ENCODE measurements around the gene TMEM151A.

TMEM151A gene

DNA sequence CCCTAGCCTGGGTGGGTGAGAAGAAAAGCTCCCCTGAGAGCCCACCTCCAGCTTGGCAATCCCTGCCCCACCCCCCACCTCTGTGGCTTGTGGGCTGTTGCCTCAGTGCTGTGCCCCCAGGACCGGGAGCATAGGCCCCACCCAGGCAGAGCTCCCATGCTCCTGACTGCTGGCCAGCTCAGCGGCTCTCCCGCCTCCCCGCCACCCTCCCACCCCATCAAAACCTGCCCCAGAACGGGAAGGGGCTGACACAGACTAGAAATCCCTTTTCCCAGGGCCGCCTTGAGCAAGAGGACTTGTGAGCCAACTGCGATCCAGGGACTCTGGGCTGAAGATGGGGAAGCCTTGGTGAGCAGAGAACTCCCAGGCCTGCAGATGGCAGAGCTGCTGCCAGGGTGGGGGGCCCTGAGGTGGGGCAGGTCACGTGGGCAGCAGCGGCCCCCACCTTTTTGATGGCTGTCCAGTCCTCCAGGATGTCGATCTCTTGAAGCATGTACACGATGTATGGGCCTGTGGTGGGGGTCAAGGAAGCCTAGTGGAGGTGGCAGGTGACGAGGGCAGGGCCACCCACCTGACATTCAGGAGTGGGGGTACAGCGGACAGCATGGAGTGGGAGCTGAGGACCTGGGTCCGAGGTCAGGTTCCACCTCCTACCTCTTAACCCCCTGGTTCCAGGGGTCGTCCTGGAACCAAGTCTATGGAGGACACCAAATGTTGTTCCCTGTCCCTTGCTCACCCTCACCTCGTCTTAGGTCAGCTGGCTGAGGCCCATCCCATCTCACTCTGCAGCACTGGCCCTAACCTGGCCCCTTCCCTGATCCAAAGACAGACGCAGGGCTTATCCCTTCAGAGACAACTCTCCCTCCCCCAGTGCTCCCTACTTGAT is 46.8 kb downstream of the TMEM151A start:
- DNase-seq (ENCODE audit: extremely low spot score): no peak

DNA sequence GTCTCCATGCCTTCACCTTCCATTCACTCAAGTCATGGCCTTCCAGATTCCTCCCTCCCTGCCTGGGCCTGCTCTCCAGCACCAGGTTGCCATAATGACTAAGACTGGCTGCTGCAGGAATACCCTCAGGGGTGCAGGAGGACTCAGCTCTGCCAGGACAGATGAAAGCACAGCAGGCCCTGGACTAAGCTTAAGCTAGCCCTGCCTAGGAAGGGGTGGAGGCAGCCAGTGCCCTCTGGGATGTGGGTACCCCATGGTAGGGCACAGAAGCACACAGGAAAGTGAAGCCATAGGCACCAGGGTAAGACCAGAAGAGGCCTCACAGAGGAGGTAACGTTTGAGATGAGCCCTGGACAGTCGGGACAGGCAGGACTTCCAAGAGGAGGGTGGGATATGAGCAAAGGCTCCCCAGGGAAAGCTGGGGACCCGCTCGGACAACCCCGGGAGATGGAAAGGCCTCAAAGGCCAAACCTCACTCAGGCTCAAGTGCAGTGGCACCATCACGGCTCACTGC is 47.5 kb downstream of the TMEM151A start:
- ChIA-PET CTCF (interaction anchor here (1.0 to 2.1 kb wide), 5 partner anchors 8 to 53 kb away, joined by 3 to 15 read pairs (median 3); partner anchors contain the start of gene B4GAT1), POLR2A (no interaction called here)
- DNase-seq (ENCODE audit: extremely low spot score): no peak
- TF ChIP-seq, protein P1, sequence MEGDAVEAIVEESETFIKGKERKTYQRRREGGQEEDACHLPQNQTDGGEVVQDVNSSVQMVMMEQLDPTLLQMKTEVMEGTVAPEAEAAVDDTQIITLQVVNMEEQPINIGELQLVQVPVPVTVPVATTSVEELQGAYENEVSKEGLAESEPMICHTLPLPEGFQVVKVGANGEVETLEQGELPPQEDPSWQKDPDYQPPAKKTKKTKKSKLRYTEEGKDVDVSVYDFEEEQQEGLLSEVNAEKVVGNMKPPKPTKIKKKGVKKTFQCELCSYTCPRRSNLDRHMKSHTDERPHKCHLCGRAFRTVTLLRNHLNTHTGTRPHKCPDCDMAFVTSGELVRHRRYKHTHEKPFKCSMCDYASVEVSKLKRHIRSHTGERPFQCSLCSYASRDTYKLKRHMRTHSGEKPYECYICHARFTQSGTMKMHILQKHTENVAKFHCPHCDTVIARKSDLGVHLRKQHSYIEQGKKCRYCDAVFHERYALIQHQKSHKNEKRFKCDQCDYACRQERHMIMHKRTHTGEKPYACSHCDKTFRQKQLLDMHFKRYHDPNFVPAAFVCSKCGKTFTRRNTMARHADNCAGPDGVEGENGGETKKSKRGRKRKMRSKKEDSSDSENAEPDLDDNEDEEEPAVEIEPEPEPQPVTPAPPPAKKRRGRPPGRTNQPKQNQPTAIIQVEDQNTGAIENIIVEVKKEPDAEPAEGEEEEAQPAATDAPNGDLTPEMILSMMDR (IDR thresholded peaks at IDR 0.05; ENCODE audit: control extremely low read depth, extremely low read depth, low read depth, missing control alignments): no peak

More for the DNA sequence above, 46.8 kb downstream of the TMEM151A start:
- ChIA-PET POLR2A (no interaction called here), CTCF (interaction anchor here (0.7 to 1.8 kb wide), 10 partner anchors 9 to 70 kb away, joined by 3 to 6 read pairs (median 4); partner anchors contain the start of gene B4GAT1)
- TF ChIP-seq, protein P1 (IDR thresholded peaks at IDR 0.05; ENCODE audit: control extremely low read depth, extremely low read depth, low read depth, missing control alignments): no peak

GRCh38 chr11:66339686-66340483 is 48.2 kb downstream of the TMEM151A start:
- TF ChIP-seq, protein P1 (IDR thresholded peaks at IDR 0.05; ENCODE audit: control extremely low read depth, extremely low read depth, low read depth, missing control alignments): no peak
- CTCF ChIA-PET: interaction anchor here (1.0 to 2.1 kb wide), 5 partner anchors 7 to 54 kb away, joined by 3 to 15 read pairs (median 3); partner anchors contain the start of gene B4GAT1
- POLR2A ChIA-PET: no interaction called here
- DNase-seq (ENCODE audit: extremely low spot score): no peak

- CTCF ChIA-PET: interaction anchor here (1.3 to 2.1 kb wide), 2 partner anchors 12 to 29 kb away, joined by 3 to 15 read pairs; no protein-coding TSS in a partner anchor
- POLR2A ChIA-PET: no interaction called here
- TF ChIP-seq, protein P1 (IDR thresholded peaks at IDR 0.05; ENCODE audit: control extremely low read depth, extremely low read depth, low read depth, missing control alignments): no peak
- no peak for DNase-seq (ENCODE audit: extremely low spot score)
Measured at GRCh38 chr11:66340596-66341501, 49.2 kb downstream of the TMEM151A start.

DNA sequence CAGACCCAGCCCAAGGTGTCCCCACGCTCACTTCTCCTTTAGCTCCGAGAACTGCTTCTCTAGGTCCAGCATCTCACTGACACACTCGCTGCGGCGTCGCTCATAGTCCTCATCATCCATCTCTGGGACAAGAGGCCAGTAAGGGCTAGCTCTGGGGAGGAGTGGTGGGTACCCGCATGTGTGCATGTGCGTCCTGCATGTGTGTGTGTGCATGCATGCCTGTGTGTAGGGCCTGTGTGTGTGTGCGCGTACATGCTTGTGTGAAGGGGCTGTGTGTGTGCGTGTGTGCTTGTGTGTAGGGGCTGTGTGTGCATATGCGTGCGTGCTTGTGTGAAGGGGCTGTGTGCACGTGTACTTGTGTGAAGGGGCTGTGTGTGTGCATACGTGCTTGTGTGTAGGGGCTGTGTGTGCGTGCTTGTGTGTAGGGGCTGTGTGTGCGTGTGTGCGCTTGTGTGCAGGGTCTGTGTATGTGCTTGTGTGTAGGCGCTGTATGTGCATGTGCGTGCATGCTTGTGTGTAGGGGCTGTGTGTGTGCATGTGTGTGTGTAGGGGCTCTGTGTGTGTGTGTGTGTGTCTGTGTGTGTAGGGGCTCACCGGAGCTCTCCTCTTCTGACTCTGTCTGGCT is 49.9 kb downstream of the TMEM151A start:
- DNase-seq (ENCODE audit: extremely low spot score): no peak
- POLR2A ChIA-PET: no interaction called here
- CTCF ChIA-PET: interaction anchor here (0.9 to 5.4 kb wide), 2 partner anchors 29 to 47 kb away, joined by 3 to 37 read pairs; no protein-coding TSS in a partner anchor
- TF ChIP-seq, protein P1 (IDR thresholded peaks at IDR 0.05; ENCODE audit: control extremely low read depth, extremely low read depth, low read depth, missing control alignments): no peak
